Neuronal stem cell (in vitro differentiated cells): ENCODE data around the gene VTI1A.
"Not testable (repeated sequence)": the region's sequence is repeated elsewhere in the genome, so short reads cannot be mapped to it uniquely, and the experiment has no call there.

Experiments
- DNase-seq: peaks from one replicate; pipeline ENCODE4 v3.0.0-alpha.2; 2013; ENCODE audit warnings: low spot score
- H2AFZ ChIP-seq: one replicate; pipeline ENCODE4 v1.6.1; 2013; ENCODE audit warnings: mild to moderate bottlenecking, low read length, inconsistent platforms
- H2AK5ac ChIP-seq: 2 replicates; pipeline ENCODE4 v1.6.1; 2013; ENCODE audit warnings: low read depth, mild to moderate bottlenecking, inconsistent platforms, low read length, moderate library complexity, mixed read lengths
- H2BK120ac ChIP-seq: 2 replicates; pipeline ENCODE4 v1.6.1; 2013; ENCODE audit warnings: low read depth, mild to moderate bottlenecking, inconsistent platforms, low read length, moderate library complexity, mixed read lengths
- H2BK12ac ChIP-seq: one replicate; pipeline ENCODE4 v1.6.1; 2013; ENCODE audit warnings: low read length, inconsistent platforms
- H2BK15ac ChIP-seq: 2 replicates; pipeline ENCODE4 v1.6.1; 2013; ENCODE audit warnings: mild to moderate bottlenecking, low read length, inconsistent platforms, mixed read lengths
- H2BK5ac ChIP-seq: one replicate; pipeline ENCODE4 v1.6.1; 2013; ENCODE audit warnings: inconsistent platforms, mild to moderate bottlenecking, low read length, moderate library complexity
- H3K14ac ChIP-seq: one replicate; pipeline ENCODE4 v1.6.1; 2013; ENCODE audit warnings: low read length, inconsistent platforms
- H3K18ac ChIP-seq: 2 replicates; pipeline ENCODE4 v1.6.1; 2013; ENCODE audit warnings: low read length, inconsistent platforms
- H3K23ac ChIP-seq: 2 replicates; pipeline ENCODE4 v1.6.1; 2013; ENCODE audit warnings: low read depth, mild to moderate bottlenecking, mixed read lengths, low read length, inconsistent platforms; ENCODE audit not compliant: poor library complexity
- H3K27ac ChIP-seq: replicated peaks from 3 replicates; pipeline ENCODE4 v1.5.1; 2013; ENCODE audit warnings: low read length, inconsistent platforms
- H3K27me3 ChIP-seq, 3 experiments: 2 replicates each; pipeline ENCODE4 v1.6.1; 2013; ENCODE audit warnings: low read length in 3 of 3, mild to moderate bottlenecking in 2 of 3, inconsistent platforms in 1 of 3, low read depth in 1 of 3, mixed read lengths in 1 of 3, moderate library complexity in 1 of 3; ENCODE audit not compliant: control insufficient read depth in 3 of 3, insufficient read depth in 3 of 3
- H3K36me3 ChIP-seq, 2 donors: replicated peaks in 1 of 2; 2 replicates each; pipeline ENCODE4 v1.6.1; 2013; ENCODE audit warnings: low read length in 2 of 2; ENCODE audit not compliant: control insufficient read depth in 2 of 2, insufficient read depth in 2 of 2
- H3K4ac ChIP-seq: 2 replicates; pipeline ENCODE4 v1.6.1; 2013; ENCODE audit warnings: inconsistent platforms, mild to moderate bottlenecking, low read length, moderate library complexity
- H3K4me1 ChIP-seq, 2 donors: 1 replicate in 1 of 2; 2 replicates in 1 of 2; pipeline ENCODE4 v1.6.1; 2013; ENCODE audit warnings: low read length in 2 of 2, low read depth in 1 of 2; ENCODE audit not compliant: control insufficient read depth in 2 of 2, insufficient read depth in 1 of 2
- H3K4me2 ChIP-seq: one replicate; pipeline ENCODE4 v1.6.1; 2013; ENCODE audit warnings: mild to moderate bottlenecking, low read length, inconsistent platforms; ENCODE audit not compliant: insufficient read depth, poor library complexity, severe bottlenecking
- H3K4me3 ChIP-seq, 2 donors: 2 replicates each; pipeline ENCODE4 v1.5.1; 2013; ENCODE audit warnings: low read length in 2 of 2, mild to moderate bottlenecking in 2 of 2, inconsistent platforms in 1 of 2, moderate library complexity in 1 of 2
- H3K79me1 ChIP-seq: one replicate; pipeline ENCODE4 v1.6.1; 2013; ENCODE audit warnings: low read depth, mild to moderate bottlenecking, inconsistent platforms, low read length, moderate library complexity
- H3K9ac ChIP-seq: one replicate; pipeline ENCODE4 v1.6.1; 2013; ENCODE audit warnings: mild to moderate bottlenecking, low read depth, low read length, inconsistent platforms; ENCODE audit not compliant: poor library complexity
- H3K9me3 ChIP-seq, 2 donors: replicated peaks in 1 of 2; 2 replicates each; pipeline versions ENCODE3 to v1.6.1; 2013; ENCODE audit warnings: low read length in 2 of 2, mild to moderate bottlenecking in 2 of 2, inconsistent platforms in 1 of 2, low read depth in 1 of 2, mixed read lengths in 1 of 2, moderate library complexity in 1 of 2; ENCODE audit not compliant: control insufficient read depth in 2 of 2, insufficient read depth in 1 of 2
- H4K8ac ChIP-seq: one replicate; pipeline ENCODE4 v1.6.1; 2013; ENCODE audit warnings: low read depth, mild to moderate bottlenecking, inconsistent platforms, low read length, moderate library complexity
- H4K91ac ChIP-seq: one replicate; pipeline ENCODE4 v1.6.1; 2013; ENCODE audit warnings: low read length, low read depth, mild to moderate bottlenecking, inconsistent platforms; ENCODE audit not compliant: poor library complexity
- WGBS, 2 donors: extraction: QIAGEN DNeasy Blood & Tissue Kit; methylation state at CpG; one replicate each; pipeline ENCODE4 v1.1.7; 2013; ENCODE audit warnings: missing lambda C conversion rate in 2 of 2, mixed read lengths in 1 of 2; ENCODE audit not compliant: insufficient read length in 2 of 2, insufficient replicate concordance in 1 of 2; ENCODE audit errors: extremely low coverage in 2 of 2; 5-methylcytosine and 5-hydroxymethylcytosine counted together

Gene VTI1A

DNA sequence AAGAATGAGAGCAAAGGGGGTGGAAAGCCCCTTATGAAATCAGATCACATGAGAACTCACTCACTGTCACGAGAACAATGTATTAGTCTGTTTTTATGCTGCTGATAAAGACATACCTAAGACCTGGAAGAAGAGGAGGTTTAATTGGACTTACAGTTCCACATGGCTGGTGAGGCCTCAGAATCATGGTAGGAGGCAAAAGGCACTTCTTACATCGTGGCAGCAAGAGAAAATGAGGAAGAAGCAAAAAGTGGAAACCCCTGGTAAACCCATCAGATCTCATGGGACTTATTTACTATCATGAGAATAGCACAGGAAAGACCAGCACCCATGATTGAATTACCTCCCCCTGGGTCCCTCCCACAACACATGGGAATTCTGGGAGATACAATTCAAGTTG, 40.2 kb upstream of the VTI1A start:
- H4K91ac ChIP-seq, H2AK5ac ChIP-seq, H3K36me3 ChIP-seq, H3K9ac ChIP-seq, H3K4ac ChIP-seq, DNase-seq, H3K9me3 ChIP-seq, H3K14ac ChIP-seq, H3K4me2 ChIP-seq, H4K8ac ChIP-seq, H2BK120ac ChIP-seq, H2BK15ac ChIP-seq, H3K79me1 ChIP-seq, H3K23ac ChIP-seq, H3K27me3 ChIP-seq, H2BK5ac ChIP-seq, H3K4me3 ChIP-seq, H3K27ac ChIP-seq, H3K18ac ChIP-seq, H3K4me1 ChIP-seq, H2BK12ac ChIP-seq, H2AFZ ChIP-seq: not testable (repeated sequence)
- WGBS, 2 donors, result no CpG with 5 or more reads among the region's 2 CpGs

DNA sequence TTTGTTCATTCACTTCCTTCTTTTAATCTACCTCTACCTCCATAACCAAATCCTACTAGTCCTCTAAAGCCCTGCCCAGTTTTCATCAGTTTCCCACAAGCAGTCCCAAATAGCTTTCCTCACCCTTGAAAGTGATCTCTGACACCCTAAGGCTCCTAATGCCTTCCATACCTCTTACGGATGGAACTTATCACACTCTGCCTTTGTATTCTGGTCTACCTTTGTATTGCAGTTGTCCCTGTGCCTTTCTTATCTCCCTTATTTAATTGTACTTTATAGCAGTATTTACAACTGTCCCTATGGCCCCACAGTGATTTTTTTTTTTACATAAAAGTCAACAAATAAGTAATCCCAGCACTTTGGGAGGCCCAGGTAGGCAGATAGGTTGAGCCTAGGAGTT, 39.3 kb upstream of the VTI1A start:
- no peak overlapping the region for H4K8ac ChIP-seq
- no CpG with 5 or more reads among the region's 1 CpG for WGBS, 2 donors
- H3K4me3 ChIP-seq, result no peak overlapping the region

DNA sequence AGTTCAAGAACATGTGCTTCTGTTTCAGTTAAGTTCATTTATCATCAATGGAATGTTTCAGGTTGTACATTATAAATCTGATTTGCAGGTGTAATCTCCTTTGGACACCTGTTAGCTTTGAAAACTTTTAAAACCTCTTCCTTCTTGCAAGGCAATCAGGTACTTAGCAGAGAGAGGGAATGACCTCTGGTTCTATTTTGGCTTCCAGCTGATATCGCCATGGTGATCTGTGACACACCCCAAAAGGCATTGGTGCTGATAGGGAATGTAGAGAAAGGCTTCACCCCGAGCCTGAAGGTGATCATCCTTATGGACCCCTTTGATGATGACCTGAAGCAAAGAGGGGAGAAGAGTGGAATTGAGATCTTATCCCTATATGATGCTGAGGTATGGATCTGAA, 37.7 kb upstream of the VTI1A start:
- Histone ChIP-seq H3K4ac (no peak overlapping the region), H2BK120ac (no peak overlapping the region), H3K27ac (no peak overlapping the region), H3K18ac (no peak overlapping the region), H4K91ac (no peak overlapping the region), H2AK5ac (no peak overlapping the region), H3K9me3 (no peaks in the 10 kb centered on the region), H3K27me3 (no peaks in the 10 kb centered on the region), H3K4me1 (no peaks in the 10 kb centered on the region), H2BK15ac (no peak overlapping the region), H3K79me1 (no peaks in the 10 kb centered on the region), H3K4me3 (no peak overlapping the region), H4K8ac (no peak overlapping the region), H3K23ac (no peak overlapping the region), H3K14ac (no peak overlapping the region), H2BK5ac (no peak overlapping the region), H3K36me3 (no peaks in the 10 kb centered on the region), H3K4me2 (no peak overlapping the region), H2BK12ac (no peak overlapping the region), H3K9ac (no peak overlapping the region), H2AFZ (no peak overlapping the region)
- no peak for DNase-seq
- WGBS, 2 donors, result no CpG with 5 or more reads among the region's 2 CpGs

More for the DNA sequence above, 39.3 kb upstream of the VTI1A start:
- H2BK120ac ChIP-seq, result no peak overlapping the region
- DNase-seq, result no peak
- H2BK5ac ChIP-seq, result no peak overlapping the region
- H3K9me3 ChIP-seq, result no peaks in the 10 kb centered on the region
- H2AK5ac ChIP-seq, result no peak overlapping the region
- no peak overlapping the region for H2BK12ac ChIP-seq
- H3K23ac ChIP-seq, result no peak overlapping the region
- no peak overlapping the region for H2AFZ ChIP-seq
- H3K4me2 ChIP-seq, result no peak overlapping the region
- no peaks in the 10 kb centered on the region for H3K4me1 ChIP-seq
- no peak overlapping the region for H2BK15ac ChIP-seq
- no peak overlapping the region for H3K4ac ChIP-seq
- no peaks in the 10 kb centered on the region for H3K27me3 ChIP-seq
- H3K36me3 ChIP-seq, result no peaks in the 10 kb centered on the region
- no peak overlapping the region for H3K27ac ChIP-seq
- no peak overlapping the region for H3K18ac ChIP-seq
- H3K9ac ChIP-seq, result no peak overlapping the region
- no peak overlapping the region for H3K14ac ChIP-seq
- H4K91ac ChIP-seq, result no peak overlapping the region
- no peaks in the 10 kb centered on the region for H3K79me1 ChIP-seq

DNA sequence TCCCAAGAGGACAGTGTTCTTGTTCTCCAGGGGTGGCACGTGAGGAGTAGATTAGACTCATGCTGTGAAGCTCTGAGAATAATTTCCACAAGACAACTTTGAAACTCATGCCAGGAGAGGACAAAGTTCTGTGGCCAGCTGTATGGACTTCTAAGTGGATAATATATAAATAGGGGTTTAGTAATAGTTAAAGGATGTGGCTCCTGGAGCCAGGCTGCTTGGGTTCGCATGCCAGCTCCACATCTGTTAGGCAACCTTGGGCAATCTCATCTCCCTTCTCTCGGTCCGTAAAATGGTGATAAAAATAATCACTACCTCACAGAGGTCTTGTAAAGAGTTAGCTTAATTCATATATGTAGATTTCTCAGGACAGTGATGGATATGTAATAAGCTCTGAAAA, 37.3 kb upstream of the VTI1A start:
- H3K18ac ChIP-seq, result no peak overlapping the region
- H2BK15ac ChIP-seq, result no peak overlapping the region
- no peak overlapping the region for H3K14ac ChIP-seq
- no peak overlapping the region for H3K4me3 ChIP-seq
- no CpG with 5 or more reads among the region's 4 CpGs for WGBS, 2 donors
- H3K4me1 ChIP-seq, result no peaks in the 10 kb centered on the region
- H3K27me3 ChIP-seq, result no peaks in the 10 kb centered on the region
- no peak overlapping the region for H2BK5ac ChIP-seq
- no peak overlapping the region for H3K27ac ChIP-seq
- H3K9ac ChIP-seq, result no peak overlapping the region
- H3K23ac ChIP-seq, result no peak overlapping the region
- H3K4ac ChIP-seq, result no peak overlapping the region
- H2AFZ ChIP-seq, result no peak overlapping the region
- H4K91ac ChIP-seq, result no peak overlapping the region
- no peak overlapping the region for H2BK12ac ChIP-seq
- no peak overlapping the region for H4K8ac ChIP-seq
- DNase-seq, result no peak
- no peak overlapping the region for H2AK5ac ChIP-seq
- no peaks in the 10 kb centered on the region for H3K36me3 ChIP-seq
- no peak overlapping the region for H2BK120ac ChIP-seq
- H3K4me2 ChIP-seq, result no peak overlapping the region
- no peaks in the 10 kb centered on the region for H3K79me1 ChIP-seq
- H3K9me3 ChIP-seq, result no peaks in the 10 kb centered on the region
